HCT116 (cell line): ENCODE results near the gene FHIT. TPM values are rescaled to one million over a fixed set of nuclear protein-coding genes. Genes with fewer than 3 reads are reported as not detected.

Experiments used
- ATAC-seq: fragments of 200-7000 bp; cut with Tn5 transposase; 2 replicates; pipeline ENCODE4 v1.9.1; 2020; ENCODE audit warnings: mild to moderate bottlenecking, moderate library complexity
- BruUV-seq: library from RNA; stranded (reverse); fragments of 400-500 nt; replicated peaks from 2 replicates; lab custom pipeline; 2021; lab: Mats Ljungman, UMichigan
- CTCF ChIA-PET: fragments of 300-600 bp; sonication (Branson Sonifier 250); formaldehyde crosslinking; loops from one replicate; lab custom pipeline; 2021; ENCODE audit warnings: antibody characterized with exemption; lab: Charles Lee
- POLR2A ChIA-PET: fragments of 300-600, 350-600 bp; sonication (Branson Sonifier 250); formaldehyde crosslinking; loops from one replicate; lab custom pipeline; 2021; ENCODE audit warnings: antibody characterized with exemption; lab: Charles Lee
- RAD21 ChIA-PET, 2 experiments: fragments of 300-600 bp; sonication (Branson Sonifier 250); formaldehyde crosslinking; loops; one replicate each; lab custom pipeline; 2023; ENCODE audit warnings: low total read pairs in 2 of 2; ENCODE audit not compliant: uncharacterized antibody in 2 of 2, unreplicated experiment in 2 of 2, low non-redundant PET in 1 of 2; lab: Charles Lee
- DNase-seq: peaks from one replicate; pipeline ENCODE4 v3.0.0-alpha.2; 2010; ENCODE audit warnings: low read depth, low spot score
- H2AFZ ChIP-seq: fragments of 200-600 bp; shearing (Covaris generic), sonication (generic); 2 replicates; pipeline ENCODE4 v1.6.1; 2017; ENCODE audit warnings: low read depth, mixed run types, mixed read lengths, antibody characterized with exemption, low read length; ENCODE audit not compliant: poor library complexity, severe bottlenecking
- H3K27ac ChIP-seq: 2 replicates; pipeline ENCODE4 v1.5.1; 2012; ENCODE audit warnings: low read depth, low read length
- H3K27me3 ChIP-seq: fragments of 200-600 bp; sonication (generic); 2 replicates; pipeline ENCODE4 v1.6.1; 2016; ENCODE audit warnings: mixed run types, low read length, mixed read lengths; ENCODE audit not compliant: insufficient read depth
- H3K36me3 ChIP-seq, 2 experiments: fragments of 200-500 bp in 1 of 2; fragments of 200-600 bp in 1 of 2; sonication (Bioruptor generic) in 1 of 2; sonication (generic) in 1 of 2; 2 replicates each; pipeline versions ENCODE4 v1.5.1 to v1.6.1; 2014 to 2016; ENCODE audit warnings: low read length in 2 of 2, inconsistent platforms in 1 of 2, mixed read lengths in 1 of 2, mixed run types in 1 of 2; ENCODE audit not compliant: insufficient read depth in 2 of 2, control insufficient read depth in 1 of 2
- H3K4me1 ChIP-seq, 2 experiments: fragments of 200-600 bp in 1 of 2; sonication (generic) in 1 of 2; 2 replicates each; pipeline versions ENCODE4 v1.5.1 to v1.6.1; 2012 to 2017; ENCODE audit warnings: low read length in 2 of 2, inconsistent platforms in 1 of 2, mild to moderate bottlenecking in 1 of 2, mixed read lengths in 1 of 2, mixed run types in 1 of 2, moderate library complexity in 1 of 2; ENCODE audit not compliant: insufficient read depth in 2 of 2, control insufficient read depth in 1 of 2
- H3K4me2 ChIP-seq: fragments of 200-600 bp; sonication (generic); 2 replicates; pipeline ENCODE4 v1.6.1; 2017; ENCODE audit warnings: mixed run types, low read length, mixed read lengths
- H3K4me3 ChIP-seq, 2 experiments: fragments of 200-600 bp in 1 of 2; sonication (generic) in 1 of 2; replicated peaks in 1 of 2; 2 replicates each; pipeline ENCODE4 v1.5.1; 2011 to 2016; ENCODE audit warnings: low read length in 2 of 2, control low read depth in 1 of 2, low read depth in 1 of 2, mild to moderate bottlenecking in 1 of 2, mixed read lengths in 1 of 2, mixed run types in 1 of 2
- H3K79me2 ChIP-seq: fragments of 200-600 bp; sonication (generic); 2 replicates; pipeline ENCODE4 v1.6.1; 2017; ENCODE audit warnings: mild to moderate bottlenecking, mixed run types, low read length, moderate library complexity, mixed read lengths; ENCODE audit not compliant: insufficient read depth
- H3K9ac ChIP-seq: fragments of 200-600 bp; sonication (generic); 2 replicates; pipeline ENCODE4 v1.6.1; 2016; ENCODE audit warnings: low read length, mixed read lengths
- H3K9me2 ChIP-seq: fragments of 200-600 bp; sonication (generic), shearing (Covaris generic); 2 replicates; pipeline ENCODE4 v1.6.1; 2017; ENCODE audit warnings: mixed run types, mild to moderate bottlenecking, moderate library complexity; ENCODE audit not compliant: insufficient read depth
- H3K9me3 ChIP-seq, 2 experiments: fragments of 200-500 bp in 1 of 2; fragments of 200-600 bp in 1 of 2; sonication (Bioruptor generic) in 1 of 2; sonication (generic) in 1 of 2; 2 replicates each; pipeline ENCODE4 v1.6.1; 2014 to 2017; ENCODE audit warnings: low read length in 2 of 2, mixed read lengths in 2 of 2, inconsistent platforms in 1 of 2, low read depth in 1 of 2, mild to moderate bottlenecking in 1 of 2, mixed run types in 1 of 2, moderate library complexity in 1 of 2; ENCODE audit not compliant: control insufficient read depth in 1 of 2, insufficient read depth in 1 of 2
- H4K20me1 ChIP-seq: fragments of 200-600 bp; sonication (generic), shearing (Covaris generic); 2 replicates; pipeline ENCODE4 v1.6.1; 2017; ENCODE audit warnings: mixed run types, mild to moderate bottlenecking, moderate library complexity; ENCODE audit not compliant: insufficient read depth
- CBX3 ChIP-seq: IDR thresholded peaks from 2 replicates; pipeline ENCODE4 v1.6.1; 2012; ENCODE audit warnings: low read depth
- CTCF ChIP-seq, 3 experiments: fragments of 200-600 bp in 1 of 3; sonication (generic) in 1 of 3; IDR thresholded peaks in 2 of 3; conservative IDR thresholded peaks in 1 of 3; 2 replicates each; pipeline ENCODE4 v1.5.1; 2012 to 2017; ENCODE audit warnings: low read depth in 2 of 3, low read length in 2 of 3, antibody characterized with exemption in 1 of 3, borderline replicate concordance in 1 of 3, control low read depth in 1 of 3, mild to moderate bottlenecking in 1 of 3, mixed read lengths in 1 of 3, mixed run types in 1 of 3, moderate library complexity in 1 of 3; ENCODE audit not compliant: insufficient read depth in 1 of 3
- EGR1 ChIP-seq: IDR thresholded peaks from 2 replicates; pipeline ENCODE4 v1.6.1; 2012; ENCODE audit warnings: low read depth
- ELF1 ChIP-seq: IDR thresholded peaks from 2 replicates; pipeline ENCODE4 v1.6.1; 2012; ENCODE audit warnings: low read depth, borderline replicate concordance
- EZH2 ChIP-seq: fragments of 200-600 bp; sonication (generic); IDR thresholded peaks from 2 replicates; pipeline ENCODE4 v1.6.1; 2017; ENCODE audit warnings: antibody characterized with exemption, mixed run types
- EZH2phosphoT487 ChIP-seq: fragments of 200-600 bp; IDR thresholded peaks from 2 replicates; pipeline ENCODE4 v1.6.1; 2018; ENCODE audit warnings: antibody characterized with exemption, borderline replicate concordance
- FOSL1 ChIP-seq: IDR thresholded peaks from 2 replicates; pipeline ENCODE4 v1.6.1; 2012; ENCODE audit warnings: low read depth
- MAX ChIP-seq: IDR thresholded peaks from 2 replicates; pipeline ENCODE4 v1.6.1; 2012
- POLR2A ChIP-seq: IDR thresholded peaks from 2 replicates; pipeline ENCODE4 v1.7.0; 2011; ENCODE audit warnings: borderline replicate concordance; ENCODE audit not compliant: insufficient read depth, insufficient read length; ENCODE audit errors: extremely low read depth
- POLR2AphosphoS5 ChIP-seq: IDR thresholded peaks from 2 replicates; pipeline ENCODE4 v1.6.1; 2011; ENCODE audit warnings: mild to moderate bottlenecking, low read depth, low read length, moderate library complexity
- RAD21 ChIP-seq: IDR thresholded peaks from 2 replicates; pipeline ENCODE4 v1.6.1; 2012; ENCODE audit warnings: low read depth, mild to moderate bottlenecking
- SP1 ChIP-seq: IDR thresholded peaks from 2 replicates; pipeline ENCODE4 v1.6.1; 2012; ENCODE audit warnings: low read depth
- TCF7L2 ChIP-seq: IDR thresholded peaks from 2 replicates; pipeline ENCODE4 v1.7.0; 2011; ENCODE audit warnings: borderline replicate concordance, inconsistent platforms; ENCODE audit not compliant: insufficient read depth, insufficient read length; ENCODE audit errors: extremely low read depth
- YY1 ChIP-seq: IDR thresholded peaks from 2 replicates; pipeline ENCODE4 v1.6.1; 2011; ENCODE audit warnings: low read length, low read depth, moderate library complexity, mild to moderate bottlenecking; ENCODE audit not compliant: insufficient replicate concordance; ENCODE audit errors: extremely low read depth
- ZFX ChIP-seq: fragments of 450-650 bp; IDR thresholded peaks from 2 replicates; pipeline ENCODE4 v1.6.1; 2017
- ZNF274 ChIP-seq: fragments of 200-500 bp; sonication (Bioruptor generic); IDR thresholded peaks from 2 replicates; pipeline ENCODE4 v1.6.1; 2014; ENCODE audit warnings: mild to moderate bottlenecking, low read depth, low read length, inconsistent platforms
- intact Hi-C: fragments of 100-400 bp; cut with micrococcal nuclease; formaldehyde crosslinking; loops from 2 replicates; pipeline ENCODE4 v1.10.0; 2022
- total RNA-seq: library from RNA; stranded (reverse); gene quantifications from one replicate; pipeline ENCODE4 v1.2.1, GENCODE V29; 2021; ENCODE audit not compliant: unreplicated experiment

FHIT gene
- total RNA-seq, 1 experiment from 2014 or later = 20.1 TPM

GRCh38 chr3:59746585-59746984 lies 1504.7 kb downstream of the FHIT start:
- no TSS peak for BruUV-seq
- Histone ChIP-seq H3K27me3 (no peaks in the 10 kb centered on the region), H3K4me3 (no peak overlapping the region), H4K20me1 (no peaks in the 10 kb centered on the region), H3K4me1 (no peaks in the 10 kb centered on the region), H2AFZ (no peak overlapping the region), H3K4me2 (no peak overlapping the region), H3K27ac (no peak overlapping the region), H3K9ac (no peak overlapping the region), H3K9me2 (no peaks in the 10 kb centered on the region), H3K36me3 (no peaks in the 10 kb centered on the region), H3K79me2 (no peaks in the 10 kb centered on the region), H3K9me3 (no peaks in the 10 kb centered on the region)
- ChIA-PET POLR2A (no interaction called here), CTCF (no interaction called here), RAD21 (no interaction called here)
- intact Hi-C loops = no loop called here
- DNase-seq (no peak), ATAC-seq (no peak)
- TF ChIP-seq EZH2 (no peak), ELF1 (no peak), RAD21 (no peak), ZNF274 (no peak)

- Histone ChIP-seq H3K9ac (no peak overlapping the region), H3K79me2 (no peaks in the 10 kb centered on the region), H3K9me3 (no peaks in the 10 kb centered on the region), H3K27me3 (peaks cover 45% of the 10 kb centered on the region), H3K27ac (no peak overlapping the region), H3K4me1 (no peaks in the 10 kb centered on the region), H3K9me2 (no peaks in the 10 kb centered on the region), H4K20me1 (no peaks in the 10 kb centered on the region), H3K4me2 (no peak overlapping the region), H2AFZ (no peak overlapping the region), H3K36me3 (no peaks in the 10 kb centered on the region), H3K4me3 (no peak overlapping the region)
- ATAC-seq = no peak
- ChIA-PET CTCF (no interaction called here), RAD21 (no interaction called here), POLR2A (no interaction called here)
- BruUV-seq = no TSS peak
- intact Hi-C loops = no loop called here
- TF ChIP-seq EGR1 = no peak
- no peak for TF ChIP-seq MAX
- no peak for TF ChIP-seq POLR2AphosphoS5
- no peak for TF ChIP-seq FOSL1
- TF ChIP-seq ELF1 = no peak
- TF ChIP-seq SP1 = no peak
- no peak for TF ChIP-seq EZH2phosphoT487
- TF ChIP-seq YY1 = no peak
- TF ChIP-seq TCF7L2 = no peak
- TF ChIP-seq POLR2A = no peak
- TF ChIP-seq CTCF (IDR thresholded peaks at IDR 0.05 in 2 of 3, conservative IDR thresholded peaks at IDR 0.05 in 1 of 3; ENCODE audit: borderline replicate concordance in 1 of 3, insufficient read depth in 1 of 3, low read depth in 2 of 3, low read length in 2 of 3) = no peak
- no peak for TF ChIP-seq ZFX
- TF ChIP-seq CBX3 = no peak
- no peak for DNase-seq
Observed at GRCh38 chr3:59737241-59737640, 1514.0 kb downstream of the FHIT start.
